CD4-positive, alpha-beta memory T cell (primary cell): ENCODE measurements around the gene CDC42SE2. TPM values are rescaled to one million over a fixed set of nuclear protein-coding genes. Genes with fewer than 3 reads are reported as not detected.
A peak's percentile ranks its signal among the peaks of the same experiment; 100 is the strongest.
"Not testable (repeated sequence)": the region's sequence is repeated elsewhere in the genome, so short reads cannot be mapped to it uniquely, and the experiment has no call there.

Experiments
- CTCF ChIA-PET: fragments of 350-600 bp; sonication (Branson Sonifier 250); formaldehyde crosslinking; loops from one replicate; lab custom pipeline; 2021; ENCODE audit warnings: inconsistent platforms; ENCODE audit not compliant: partially characterized antibody; lab: Charles Lee
- POLR2A ChIA-PET: fragments of 350-600 bp; sonication (Branson Sonifier 250); formaldehyde crosslinking; loops from one replicate; lab custom pipeline; 2021; ENCODE audit not compliant: partially characterized antibody; lab: Charles Lee
- DNase-seq, 5 donors: peaks; one replicate each; pipeline versions ENCODE4 v3.0.0 to v3.0.0-alpha.2; 2020 to 2022; ENCODE audit warnings: mixed read lengths in 1 of 5
- H3K27ac ChIP-seq: one replicate; pipeline ENCODE4 v1.7.0; 2013; ENCODE audit warnings: low read depth, low read length
- H3K27me3 ChIP-seq: 2 replicates; pipeline ENCODE4 v1.7.0; 2013; ENCODE audit warnings: mild to moderate bottlenecking, low read length, moderate library complexity; ENCODE audit not compliant: insufficient read depth
- H3K36me3 ChIP-seq: 2 replicates; pipeline ENCODE4 v1.7.0; 2013; ENCODE audit warnings: mild to moderate bottlenecking, low read length, moderate library complexity; ENCODE audit not compliant: insufficient read depth
- H3K4me1 ChIP-seq: 2 replicates; pipeline ENCODE4 v1.7.0; 2013; ENCODE audit warnings: mild to moderate bottlenecking, low read length, moderate library complexity; ENCODE audit not compliant: insufficient read depth
- H3K4me3 ChIP-seq, 2 donors: one replicate each; pipeline ENCODE4 v1.7.0; 2013; ENCODE audit warnings: low read length in 2 of 2, mild to moderate bottlenecking in 1 of 2
- H3K9me3 ChIP-seq, 2 donors: one replicate each; pipeline ENCODE4 v1.7.0; 2013; ENCODE audit warnings: low read length in 2 of 2, control low read depth in 1 of 2; ENCODE audit not compliant: control insufficient read depth in 1 of 2
- H3K27ac Mint-ChIP-seq, 7 donors: one replicate each; pipeline ENCODE4 v1.8.0; 2020 to 2021; ENCODE audit warnings: mixed read lengths in 7 of 7, mild to moderate bottlenecking in 6 of 7, inconsistent platforms in 3 of 7, moderate library complexity in 3 of 7
- H3K27me3 Mint-ChIP-seq, 2 donors: one replicate each; pipeline ENCODE4 v1.8.0; 2020 to 2021; ENCODE audit warnings: mixed read lengths in 2 of 2
- H3K36me3 Mint-ChIP-seq, 2 donors: one replicate each; pipeline ENCODE4 v1.8.0; 2020 to 2021; ENCODE audit warnings: mixed read lengths in 2 of 2, inconsistent platforms in 1 of 2, mild to moderate bottlenecking in 1 of 2
- H3K4me1 Mint-ChIP-seq, 4 donors: one replicate each; pipeline ENCODE4 v1.8.0; 2020 to 2021; ENCODE audit warnings: mixed read lengths in 4 of 4, mild to moderate bottlenecking in 1 of 4
- H3K4me3 Mint-ChIP-seq, 8 donors: one replicate each; pipeline ENCODE4 v1.8.0; 2020 to 2021; ENCODE audit warnings: mixed read lengths in 8 of 8, mild to moderate bottlenecking in 7 of 8, moderate library complexity in 6 of 8, inconsistent platforms in 3 of 8
- H3K9me3 Mint-ChIP-seq, 8 donors: one replicate each; pipeline ENCODE4 v1.8.0; 2020 to 2021; ENCODE audit warnings: mixed read lengths in 8 of 8, mild to moderate bottlenecking in 5 of 8, inconsistent platforms in 3 of 8, moderate library complexity in 1 of 8
- intact Hi-C: fragments of 100-400 bp; cut with micrococcal nuclease; formaldehyde crosslinking; loops from one replicate; pipeline ENCODE4 v1.15.1; 2023
- polyA plus RNA-seq, 2 donors: library from polyadenylated mRNA; unstranded; fragments of 300-500 nt; fragmentation: Illumina TruSeq; gene quantifications; one replicate each; pipeline ENCODE4 v1.2.3, GENCODE V29; 2021
- total RNA-seq, 2 experiments: library from RNA; stranded (reverse); gene quantifications; one replicate each; pipeline ENCODE4 v1.2.3, GENCODE V29; 2021

CDC42SE2 gene
- total and polyA plus RNA-seq, 4 experiments from 2014 or later = 298 to 773 (median 365) TPM

DNA sequence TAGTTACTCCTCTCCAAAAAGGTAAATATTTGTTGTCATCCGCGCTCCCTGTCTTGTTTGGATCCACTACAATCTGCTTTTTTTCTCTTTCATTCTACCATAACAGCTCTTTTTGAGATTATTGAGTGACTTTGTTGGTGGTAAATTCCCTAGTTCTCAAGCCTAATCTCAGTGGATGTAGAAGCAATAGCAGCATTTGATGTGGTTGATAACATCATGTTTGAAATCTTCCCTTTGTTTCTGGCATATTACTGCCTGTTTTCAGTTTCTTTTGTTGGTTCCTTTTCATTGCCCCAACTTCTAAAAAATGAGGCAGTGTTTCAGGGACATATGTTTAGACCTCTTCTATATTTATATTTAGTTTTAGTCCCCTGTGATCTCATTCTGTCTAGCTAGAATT is 8.9 kb downstream of the CDC42SE2 start:
- peaks cover 13 to 34% of the 10 kb centered on the region in 2 donors for H3K36me3 Mint-ChIP-seq
- DNase-seq = peak; percentile 45 to 79 (median 72)
- H3K27ac ChIP-seq = peak overlapping the region; percentile 71
- H3K9me3 Mint-ChIP-seq = no peaks in the 10 kb centered on the region
- peaks cover 94% of the 10 kb centered on the region for H3K4me1 ChIP-seq
- no peaks in the 10 kb centered on the region for H3K27me3 ChIP-seq
- intact Hi-C loops = loop anchor here (1.0 kb wide), 1 partner anchor 8 kb away; the partner anchor contains the start of gene CDC42SE2
- H3K4me3 ChIP-seq = peak overlapping the region; percentile 34 to 55
- peak overlapping the region; percentile 84 to 93 (median 90) for H3K4me3 Mint-ChIP-seq
- H3K9me3 ChIP-seq = no peaks in the 10 kb centered on the region
- CTCF ChIA-PET = interaction anchor here (0.6 to 5.5 kb wide), 6 partner anchors 8 to 141 kb away, joined by 3 to 33 read pairs (median 4); partner anchors contain the start of gene CDC42SE2
- H3K27me3 Mint-ChIP-seq = no peaks in the 10 kb centered on the region
- H3K36me3 ChIP-seq = no peaks in the 10 kb centered on the region
- POLR2A ChIA-PET = interaction anchor here (0.6 to 30.3 kb wide), 16 partner anchors 8 to 122 kb away, joined by 3 to 1078 read pairs (median 4); partner anchors contain the start of gene CDC42SE2
- H3K27ac Mint-ChIP-seq = peak overlapping the region; percentile 88 to 100 (median 95)
- peaks cover 45 to 84% (median 62%) of the 10 kb centered on the region in 4 donors for H3K4me1 Mint-ChIP-seq

DNA sequence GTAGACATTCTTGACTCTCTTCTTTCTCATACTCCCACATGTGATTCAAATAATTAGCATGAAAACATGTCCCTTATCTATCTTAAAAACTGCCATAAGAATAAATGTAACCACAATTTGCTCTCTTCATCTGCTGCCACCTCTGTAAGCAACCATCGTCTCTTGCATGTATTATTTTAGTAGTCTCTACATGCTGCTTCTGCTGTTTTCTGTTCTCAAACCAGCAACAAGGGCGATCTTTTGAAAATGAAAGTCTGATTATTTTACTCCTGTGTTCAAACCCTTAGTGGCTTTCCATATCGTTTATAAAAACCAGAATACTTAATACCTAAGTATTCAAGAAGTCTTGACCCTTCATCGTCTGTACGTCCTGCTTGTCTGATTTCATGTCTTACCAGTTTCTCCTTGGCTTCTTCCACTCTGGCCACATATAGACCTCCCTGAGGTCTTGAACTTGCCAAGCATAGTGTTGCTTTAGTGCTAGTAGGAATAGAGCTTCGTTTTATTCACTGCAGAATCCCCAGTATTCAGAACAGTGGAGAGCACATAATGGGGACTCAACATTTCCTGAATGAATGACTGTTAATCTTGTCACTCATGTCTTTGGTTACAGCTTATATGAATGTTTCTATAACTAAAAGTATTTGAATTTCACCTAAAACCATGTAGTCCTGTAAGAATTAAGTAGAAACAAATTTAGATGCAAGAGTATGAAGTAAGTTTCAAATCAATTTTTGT is 10.6 kb downstream of the CDC42SE2 start:
- H3K4me3 Mint-ChIP-seq = peak overlapping the region; percentile 73 to 90 (median 82)
- peak overlapping the region; percentile 77 to 94 (median 89) for H3K27ac Mint-ChIP-seq
- H3K9me3 ChIP-seq = no peaks in the 10 kb centered on the region
- no peak for DNase-seq
- peak overlapping the region; percentile 71 for H3K27ac ChIP-seq
- H3K4me1 ChIP-seq = peaks cover 93% of the 10 kb centered on the region
- H3K27me3 Mint-ChIP-seq = no peaks in the 10 kb centered on the region
- peak overlapping the region; percentile 2 to 37 for H3K4me3 ChIP-seq
- H3K9me3 Mint-ChIP-seq = peaks cover 0 to 12% (median 0%) of the 10 kb centered on the region in 8 donors
- no peaks in the 10 kb centered on the region for H3K27me3 ChIP-seq
- peaks cover 16 to 44% of the 10 kb centered on the region in 2 donors for H3K36me3 Mint-ChIP-seq
- intact Hi-C loops = no loop called here
- no peaks in the 10 kb centered on the region for H3K36me3 ChIP-seq
- ChIA-PET POLR2A (interaction anchor here (0.8 to 30.3 kb wide), 7 partner anchors 11 to 120 kb away, joined by 3 to 1078 read pairs (median 7); partner anchors contain the start of genes CDC42SE2 and HINT1), CTCF (interaction anchor here (0.5 to 5.5 kb wide), 6 partner anchors 10 to 189 kb away, joined by 3 to 33 read pairs (median 6); partner anchors contain the start of gene CDC42SE2)
- H3K4me1 Mint-ChIP-seq = peaks cover 57 to 85% (median 66%) of the 10 kb centered on the region in 4 donors

- Mint-ChIP-seq H3K4me1 (peaks cover 58 to 83% (median 71%) of the 10 kb centered on the region in 4 donors), H3K27ac (peak overlapping the region; percentile 36 to 85 (median 77)), H3K9me3 (peaks cover 0 to 13% (median 0%) of the 10 kb centered on the region in 8 donors), H3K4me3 (peak overlapping the region; percentile 46 to 90 (median 73)), H3K36me3 (peaks cover 17 to 46% of the 10 kb centered on the region in 2 donors), H3K27me3 (no peaks in the 10 kb centered on the region)
- Histone ChIP-seq H3K36me3 (no peaks in the 10 kb centered on the region), H3K9me3 (no peaks in the 10 kb centered on the region), H3K27ac (peak overlapping the region; percentile 71), H3K4me1 (peaks cover 93% of the 10 kb centered on the region), H3K27me3 (no peaks in the 10 kb centered on the region), H3K4me3 (peak overlapping the region in 1 of 2 donors; percentile 10)
- intact Hi-C loops = no loop called here
- DNase-seq = no peak
- CTCF ChIA-PET = interaction anchor here (0.7 to 4.6 kb wide), 7 partner anchors 8 to 106 kb away, joined by 3 to 30 read pairs (median 4); partner anchors contain the start of gene CDC42SE2
- POLR2A ChIA-PET = interaction anchor here (0.7 to 30.3 kb wide), 6 partner anchors 9 to 113 kb away, joined by 3 to 1078 read pairs (median 6); partner anchors contain the start of gene CDC42SE2
Measured at GRCh38 chr5:131276072-131276471, 12.2 kb downstream of the CDC42SE2 start.

DNA sequence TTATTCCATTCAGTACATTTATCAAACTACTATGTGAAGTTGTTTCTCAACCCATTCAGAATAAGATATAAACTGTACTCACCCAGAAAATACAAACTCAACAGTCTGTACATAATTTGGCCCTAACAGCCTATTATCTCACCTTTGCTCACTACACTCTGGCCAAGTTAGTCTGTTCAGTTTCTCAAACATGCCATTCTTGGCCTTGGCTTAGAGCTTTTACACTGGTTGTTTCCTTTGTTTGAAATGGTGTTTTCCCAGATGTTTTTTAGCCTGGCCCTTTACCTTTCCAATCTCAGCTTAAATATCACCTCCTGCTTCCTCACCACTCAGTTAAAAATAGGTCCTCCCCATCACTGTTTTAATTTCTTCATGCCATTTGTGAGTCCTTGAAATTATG is 13.6 kb downstream of the CDC42SE2 start:
- H3K27ac ChIP-seq = peak overlapping the region; percentile 27
- no peak overlapping the region for H3K4me3 ChIP-seq
- H3K4me3 Mint-ChIP-seq = peak overlapping the region; percentile 19 to 74 (median 60)
- H3K9me3 ChIP-seq = no peaks in the 10 kb centered on the region
- no peaks in the 10 kb centered on the region for H3K36me3 ChIP-seq
- intact Hi-C loops = no loop called here
- peak overlapping the region; percentile 19 to 95 (median 77) for H3K27ac Mint-ChIP-seq
- ChIA-PET POLR2A (interaction anchor here (0.8 to 30.3 kb wide), 5 partner anchors 12 to 101 kb away, joined by 3 to 1078 read pairs (median 5); partner anchors contain the start of gene CDC42SE2), CTCF (interaction anchor here (0.8 to 2.2 kb wide), 8 partner anchors 8 to 105 kb away, joined by 3 to 7 read pairs (median 4); partner anchors contain the start of gene CDC42SE2)
- no peaks in the 10 kb centered on the region for H3K27me3 Mint-ChIP-seq
- peaks cover 86% of the 10 kb centered on the region for H3K4me1 ChIP-seq
- H3K27me3 ChIP-seq = no peaks in the 10 kb centered on the region
- no peak for DNase-seq
- peaks cover 0 to 15% (median 0%) of the 10 kb centered on the region in 8 donors for H3K9me3 Mint-ChIP-seq
- peaks cover 55 to 83% (median 68%) of the 10 kb centered on the region in 4 donors for H3K4me1 Mint-ChIP-seq
- H3K36me3 Mint-ChIP-seq = peaks cover 13 to 44% of the 10 kb centered on the region in 2 donors

DNA sequence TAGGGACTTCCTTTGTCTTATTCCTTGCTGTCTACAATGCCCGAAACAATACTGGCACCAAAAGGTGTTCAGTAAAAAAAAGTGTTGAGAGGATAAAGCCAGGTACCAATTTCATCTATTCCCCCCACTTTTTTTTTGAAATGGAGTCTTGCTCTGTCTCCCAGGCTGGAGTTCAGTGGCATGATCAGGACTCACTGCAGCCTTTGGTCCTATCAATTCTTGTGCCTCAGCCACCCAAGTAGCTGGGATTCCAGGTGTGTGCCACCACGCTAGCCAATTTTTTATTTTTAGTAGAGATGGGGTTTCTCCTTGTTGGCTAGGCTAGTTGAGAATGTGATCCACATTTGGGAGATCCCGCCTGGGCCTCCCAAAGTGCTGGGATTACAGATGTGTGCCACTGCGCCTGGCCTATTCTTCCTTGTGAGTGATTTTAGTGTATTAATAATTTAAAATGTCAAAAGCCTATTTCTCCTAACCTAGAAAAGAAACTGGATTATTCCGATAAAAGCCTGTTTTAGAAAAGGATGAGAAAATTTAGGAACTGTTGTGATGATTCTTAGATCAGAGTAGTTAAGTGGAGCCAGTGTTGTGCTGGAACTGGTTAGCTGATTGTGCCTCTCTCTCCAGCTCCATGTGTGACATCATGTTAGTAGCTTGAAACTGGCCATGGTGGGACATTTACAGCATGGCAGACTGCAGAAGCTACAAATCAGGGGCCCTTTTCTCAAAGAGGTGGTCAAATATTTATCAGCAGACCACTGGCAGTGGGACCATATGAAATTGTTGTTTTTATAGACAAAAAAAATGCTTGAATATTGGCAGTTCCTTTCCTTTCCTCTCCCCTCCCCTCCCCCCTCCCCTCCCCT is 14.3 kb downstream of the CDC42SE2 start:
- H3K27ac Mint-ChIP-seq = peak overlapping the region; percentile 70 to 96 (median 84)
- H3K36me3 Mint-ChIP-seq = peaks cover 12 to 41% of the 10 kb centered on the region in 2 donors
- ChIA-PET POLR2A (interaction anchor here (0.8 to 30.3 kb wide), 6 partner anchors 11 to 101 kb away, joined by 3 to 1078 read pairs (median 4); partner anchors contain the start of gene CDC42SE2), CTCF (interaction anchor here (0.9 to 2.2 kb wide), 7 partner anchors 7 to 104 kb away, joined by 3 to 7 read pairs (median 3); partner anchors contain the start of gene CDC42SE2)
- peaks cover 51 to 82% (median 66%) of the 10 kb centered on the region in 4 donors for H3K4me1 Mint-ChIP-seq
- intact Hi-C loops = no loop called here
- H3K27me3 Mint-ChIP-seq = no peaks in the 10 kb centered on the region
- Histone ChIP-seq H3K4me1 (peaks cover 86% of the 10 kb centered on the region), H3K27ac (peak overlapping the region; percentile 16), H3K4me3 (no peak overlapping the region), H3K9me3 (no peaks in the 10 kb centered on the region), H3K27me3 (no peaks in the 10 kb centered on the region), H3K36me3 (no peaks in the 10 kb centered on the region)
- peak in 1 of 5 donors; percentile 49 for DNase-seq
- H3K4me3 Mint-ChIP-seq = peak overlapping the region; percentile 17 to 74 (median 62)
- peaks cover 0 to 15% (median 0%) of the 10 kb centered on the region in 8 donors for H3K9me3 Mint-ChIP-seq

DNA sequence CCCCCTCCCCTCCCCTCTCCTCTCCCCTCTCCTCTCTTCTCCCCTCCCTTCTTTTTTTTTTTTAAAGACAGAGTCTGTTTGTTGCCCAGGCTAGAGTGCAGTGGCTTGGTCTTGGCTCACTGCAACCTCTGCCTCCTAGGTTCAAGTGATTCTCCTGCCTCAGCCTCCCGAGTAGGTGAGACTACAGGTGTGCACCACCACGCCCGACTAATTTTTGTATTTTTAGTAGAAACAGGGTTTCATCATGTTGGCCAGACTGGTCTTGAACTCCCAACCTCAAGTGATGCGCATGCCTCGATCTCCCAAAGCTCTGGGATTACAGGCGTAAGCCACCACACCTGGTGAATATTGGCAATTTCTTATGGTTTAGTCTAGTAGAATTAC is 14.9 kb downstream of the CDC42SE2 start:
- H3K27me3 ChIP-seq, H3K4me3 ChIP-seq, H3K27me3 Mint-ChIP-seq, H3K27ac ChIP-seq, intact Hi-C loops, H3K9me3 ChIP-seq, H3K36me3 ChIP-seq: not testable (repeated sequence)
- peaks cover 89% of the 10 kb centered on the region for H3K4me1 ChIP-seq
- H3K4me1 Mint-ChIP-seq = peaks cover 56 to 87% (median 72%) of the 10 kb centered on the region in 4 donors
- peak overlapping the region; percentile 76 to 96 (median 92) for H3K27ac Mint-ChIP-seq
- ChIA-PET POLR2A (interaction anchor here (1.5 to 30.3 kb wide), 3 partner anchors 19 to 100 kb away, joined by 3 to 1078 read pairs (median 208); partner anchors contain the start of gene CDC42SE2), CTCF (interaction anchor here (1.0 to 2.2 kb wide), 4 partner anchors 11 to 78 kb away, joined by 3 to 7 read pairs (median 3); no protein-coding TSS in a partner anchor)
- DNase-seq = peak in 1 of 5 donors; percentile 51
- peaks cover 0 to 15% (median 0%) of the 10 kb centered on the region in 8 donors for H3K9me3 Mint-ChIP-seq
- H3K36me3 Mint-ChIP-seq = peaks cover 14 to 45% of the 10 kb centered on the region in 2 donors
- H3K4me3 Mint-ChIP-seq = peak overlapping the region; percentile 36 to 90 (median 67)
